Measurements from ENCODE around the gene SFT2D1.

SFT2D1 gene

GRCh38 chr6:166282394-166283032 lies 59.8 kb downstream of the SFT2D1 start:
- no peak for DNase-seq (ENCODE audit: extremely low read depth in 1 of 2, low read depth in 1 of 2)

DNA sequence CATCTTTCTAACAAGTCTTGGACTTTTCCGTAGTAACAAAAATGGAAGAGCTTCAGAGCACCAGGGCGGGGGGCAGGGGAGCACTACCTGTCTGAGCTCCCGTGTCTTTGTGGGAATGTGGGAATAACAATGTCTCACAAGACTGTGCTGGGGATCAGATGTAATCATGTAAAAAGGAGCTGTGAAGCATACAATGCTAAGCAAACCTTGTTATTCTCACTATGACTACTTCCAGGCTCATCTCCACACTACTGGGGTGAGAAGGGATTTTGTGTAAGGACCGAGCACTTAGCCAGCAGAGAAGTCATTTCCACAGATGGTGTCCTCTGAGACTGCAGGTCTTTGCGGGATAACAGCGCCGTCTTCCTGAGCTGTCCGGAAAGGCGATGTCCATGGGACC lies 61.2 kb downstream of the SFT2D1 start:
- no peak for DNase-seq (ENCODE audit: extremely low read depth in 1 of 2, low read depth in 1 of 2)

- DNase-seq (ENCODE audit: extremely low read depth in 1 of 2, low read depth in 1 of 2): no peak
Measured at GRCh38 chr6:166279393-166279679, 63.0 kb downstream of the SFT2D1 start.

DNA sequence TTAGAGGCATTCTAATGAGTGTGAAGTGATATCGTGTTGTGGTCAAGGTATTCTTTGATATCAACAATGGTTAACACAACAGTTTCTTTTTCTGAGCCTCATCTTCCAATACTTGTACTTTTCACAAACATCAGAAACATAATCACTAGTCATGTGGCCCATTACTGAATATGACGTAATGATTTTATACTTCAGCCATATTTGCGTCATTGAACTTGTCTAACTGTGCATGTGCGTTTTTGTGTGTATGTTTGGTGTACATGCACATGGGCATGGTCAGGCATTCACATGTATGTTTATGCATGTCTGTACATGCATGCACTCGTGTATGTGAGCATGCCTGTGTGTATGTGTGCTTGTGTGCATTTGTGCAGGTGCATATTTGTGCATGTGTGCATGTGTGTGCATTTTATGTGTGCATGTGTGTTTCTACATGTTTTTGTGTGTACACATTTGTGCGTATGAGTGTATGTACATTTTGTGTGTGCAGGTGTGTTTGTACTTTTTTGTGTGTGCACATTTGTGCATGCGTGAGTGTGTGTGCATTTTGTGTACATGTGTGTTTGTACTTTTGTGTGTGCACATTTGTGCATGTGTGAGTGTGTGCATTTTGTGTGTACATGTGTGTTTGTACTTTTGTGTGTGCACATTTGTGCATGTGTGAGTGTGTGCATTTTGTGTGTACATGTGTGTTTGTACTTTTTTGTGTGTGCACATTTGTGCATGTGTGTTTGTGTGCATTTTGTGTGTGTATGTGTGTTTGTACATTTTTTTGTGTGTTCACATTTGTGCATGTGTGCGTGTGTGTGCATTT lies 63.6 kb downstream of the SFT2D1 start:
- no peak for DNase-seq (ENCODE audit: extremely low read depth in 1 of 2, low read depth in 1 of 2)

DNA sequence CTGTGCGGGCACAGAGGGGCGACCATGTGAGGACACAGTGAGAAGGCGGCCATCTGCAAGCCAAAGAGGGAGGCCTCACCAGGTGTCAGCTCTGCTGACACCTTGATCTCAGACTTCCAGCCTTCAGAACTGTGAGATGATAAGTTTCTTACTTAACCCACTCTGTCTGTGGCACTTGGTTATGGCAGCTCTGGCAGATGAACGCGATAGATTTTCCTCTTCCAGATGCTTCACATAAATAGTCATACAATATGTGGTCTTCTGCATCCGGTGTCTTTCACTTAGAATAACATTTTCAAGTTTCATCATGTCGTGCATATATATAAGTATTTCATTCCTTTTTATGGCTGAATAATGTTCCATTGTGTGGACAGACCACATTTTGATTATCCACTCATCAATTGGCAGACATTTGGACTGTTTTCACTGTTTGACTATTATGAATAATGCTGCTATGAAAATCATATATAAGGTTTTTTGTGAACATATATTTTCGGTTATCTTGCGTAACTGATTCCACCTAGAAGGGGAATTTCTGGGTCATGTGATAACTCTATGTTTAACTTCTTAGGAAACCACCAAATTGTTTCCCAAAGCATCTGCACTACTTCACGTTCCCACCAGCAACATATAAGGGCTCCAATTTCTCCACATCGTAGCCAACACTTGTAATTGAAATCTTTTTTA lies 64.3 kb downstream of the SFT2D1 start:
- no peak for DNase-seq (ENCODE audit: extremely low read depth in 1 of 2, low read depth in 1 of 2)

DNA sequence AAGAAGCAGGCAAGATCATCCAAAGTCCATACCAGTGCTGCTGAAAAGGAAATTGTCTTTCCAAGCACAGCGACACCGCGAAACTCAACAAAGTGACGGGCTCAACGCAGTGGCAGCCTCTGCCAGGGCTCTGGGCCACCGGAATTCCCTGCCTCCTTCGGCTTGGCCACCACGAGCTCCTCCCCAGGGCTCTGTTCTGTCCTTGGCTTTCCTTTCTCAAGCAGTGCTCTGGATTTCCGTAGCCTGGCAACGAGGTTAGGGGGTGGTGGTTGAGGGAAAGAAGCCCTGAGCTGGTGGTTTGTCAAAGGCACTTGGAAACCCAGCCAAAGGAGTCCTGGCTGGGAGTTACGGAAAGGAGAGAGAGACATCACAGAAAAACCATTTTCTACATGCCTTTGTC lies 65.3 kb downstream of the SFT2D1 start:
- no peak for DNase-seq (ENCODE audit: extremely low read depth in 1 of 2, low read depth in 1 of 2)

DNA sequence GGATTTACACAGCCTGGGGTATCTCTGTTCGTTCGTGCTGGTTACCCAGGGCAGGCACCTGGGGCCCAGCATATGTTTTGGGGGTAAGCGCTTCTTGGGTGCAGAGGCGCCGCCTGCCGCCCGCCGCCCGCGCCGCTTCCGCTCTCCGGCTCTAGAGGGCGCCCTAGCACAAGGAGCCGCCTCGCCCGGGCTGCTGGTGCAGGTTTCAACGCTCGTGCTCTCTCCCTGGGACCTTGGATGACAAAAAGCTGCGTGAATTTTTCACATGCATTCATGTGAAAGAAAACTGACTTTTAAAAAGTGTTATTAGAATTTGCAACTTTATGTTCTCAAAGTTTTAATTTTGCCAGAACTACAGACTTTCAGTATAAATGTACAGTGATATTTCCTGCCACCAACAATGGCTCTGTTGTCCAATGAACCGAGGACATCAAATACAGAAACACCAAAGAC lies 66.6 kb downstream of the SFT2D1 start:
- peak; percentile 31 to 52 for DNase-seq (ENCODE audit: extremely low read depth in 1 of 2, low read depth in 1 of 2)

DNA sequence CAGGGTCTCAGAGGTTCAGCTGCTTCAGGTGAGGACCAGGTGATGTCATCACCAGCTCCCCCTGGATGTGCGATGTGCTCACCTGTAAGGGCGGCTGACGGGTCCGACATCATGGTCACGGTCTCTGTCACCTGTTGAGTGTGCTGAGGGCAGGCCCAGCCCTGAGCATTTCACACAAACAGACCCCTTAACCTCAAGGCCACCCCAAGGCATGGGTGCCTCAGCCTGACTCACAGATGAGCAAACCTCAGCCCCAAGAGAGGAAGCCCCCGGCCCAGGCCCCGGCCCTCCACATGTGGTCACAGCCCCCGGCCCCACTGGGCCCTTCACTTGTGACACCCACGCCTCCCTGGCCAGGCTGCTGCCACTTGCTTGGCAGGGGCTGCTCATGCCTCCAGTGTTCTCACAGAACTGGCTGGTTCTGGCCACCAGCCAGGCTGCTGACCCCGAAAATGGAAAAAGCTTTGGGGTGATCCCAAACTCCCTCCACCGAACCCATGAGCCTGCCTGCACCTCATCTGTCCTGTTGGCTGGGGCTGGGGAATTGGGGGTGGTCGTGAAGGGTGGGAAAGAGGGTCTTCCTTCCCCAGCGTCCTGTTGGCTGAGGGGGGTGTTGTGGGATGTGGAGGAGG lies 67.5 kb downstream of the SFT2D1 start:
- no peak for DNase-seq (ENCODE audit: extremely low read depth in 1 of 2, low read depth in 1 of 2)

- DNase-seq (ENCODE audit: extremely low read depth in 1 of 2, low read depth in 1 of 2): no peak
Measured at GRCh38 chr6:166274163-166274562, 68.2 kb downstream of the SFT2D1 start.

DNA sequence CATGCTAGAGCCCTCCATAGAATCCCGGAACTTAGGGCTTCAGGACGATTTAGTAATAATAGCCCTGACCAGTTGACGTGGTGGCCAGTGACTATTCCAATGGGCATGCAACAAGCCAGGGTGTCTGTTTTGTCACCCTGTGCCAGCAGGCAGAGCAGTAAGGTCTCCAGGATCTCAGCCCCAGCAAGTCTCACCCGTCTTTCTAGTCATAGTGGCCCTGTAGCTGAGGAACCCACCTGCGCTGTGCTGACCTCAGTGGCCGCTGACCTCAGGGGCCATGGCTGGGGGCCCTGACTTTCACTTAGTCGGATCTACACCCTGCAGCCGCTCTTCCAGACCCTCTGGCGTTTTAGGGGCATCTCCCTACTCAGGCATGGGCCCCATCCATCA lies 71.0 kb downstream of the SFT2D1 start:
- DNase-seq (ENCODE audit: extremely low read depth in 1 of 2, low read depth in 1 of 2): no peak

- no peak for DNase-seq (ENCODE audit: extremely low read depth in 1 of 2, low read depth in 1 of 2)
Measured at GRCh38 chr6:166270706-166271375, 71.5 kb downstream of the SFT2D1 start.

Measured in stimulated activated CD8-positive, alpha-beta memory T cell treated with anti-CD3 and anti-CD28 coated beads, Interleukin-7, amount 100 ng/mL, for 48 hours (primary cell).